H9 (cell line): ENCODE results near the gene POLN. TPM values are rescaled to one million over a fixed set of nuclear protein-coding genes. Genes with fewer than 3 reads are reported as not detected.

Experiments used
- DNase-seq: peaks from one replicate; pipeline ENCODE4 v3.0.0-alpha.2; 2017
- H2AFZ ChIP-seq: one replicate; pipeline ENCODE4 v1.6.1; 2013; ENCODE audit warnings: mild to moderate bottlenecking, low read length, control low read depth, moderate library complexity
- H2AK5ac ChIP-seq: 2 replicates; pipeline ENCODE4 v1.6.1; 2013; ENCODE audit warnings: low read length, control low read depth, mixed read lengths; ENCODE audit not compliant: insufficient read length
- H2BK120ac ChIP-seq: one replicate; pipeline ENCODE4 v1.6.1; 2013; ENCODE audit warnings: low read depth, mild to moderate bottlenecking, low read length, control low read depth, inconsistent platforms; ENCODE audit not compliant: poor library complexity, severe bottlenecking
- H2BK12ac ChIP-seq: 2 replicates; pipeline ENCODE4 v1.6.1; 2013; ENCODE audit warnings: low read length, control low read depth, mixed read lengths, low read depth; ENCODE audit not compliant: insufficient read length
- H2BK15ac ChIP-seq: 2 replicates; pipeline ENCODE4 v1.6.1; 2013; ENCODE audit warnings: low read depth, low read length, control low read depth
- H2BK20ac ChIP-seq: one replicate; pipeline ENCODE4 v1.6.1; 2013; ENCODE audit warnings: low read depth, mild to moderate bottlenecking, low read length, control low read depth, inconsistent platforms; ENCODE audit not compliant: poor library complexity, severe bottlenecking
- H2BK5ac ChIP-seq: 2 replicates; pipeline ENCODE4 v1.6.1; 2013; ENCODE audit warnings: low read length, control low read depth, mixed read lengths; ENCODE audit not compliant: insufficient read length
- H3K14ac ChIP-seq: 2 replicates; pipeline ENCODE4 v1.6.1; 2013; ENCODE audit warnings: low read length, control low read depth; ENCODE audit not compliant: insufficient read depth
- H3K18ac ChIP-seq: 2 replicates; pipeline ENCODE4 v1.6.1; 2013; ENCODE audit warnings: low read depth, mild to moderate bottlenecking, mixed read lengths, low read length, control low read depth; ENCODE audit not compliant: insufficient read length
- H3K23ac ChIP-seq: 2 replicates; pipeline ENCODE4 v1.6.1; 2013; ENCODE audit warnings: low read length, control low read depth, mixed read lengths, low read depth; ENCODE audit not compliant: insufficient read length
- H3K23me2 ChIP-seq: 2 replicates; pipeline ENCODE4 v1.6.1; 2013; ENCODE audit warnings: low read depth, mild to moderate bottlenecking, mixed read lengths, low read length, control low read depth; ENCODE audit not compliant: insufficient read length, poor library complexity, severe bottlenecking
- H3K27ac ChIP-seq: 2 replicates; pipeline ENCODE4 v1.5.1; 2013; ENCODE audit warnings: low read length, control low read depth, mixed read lengths, low read depth; ENCODE audit not compliant: insufficient read length
- H3K27me3 ChIP-seq: 2 replicates; pipeline ENCODE4 v1.6.1; 2013; ENCODE audit warnings: low read length, control low read depth, inconsistent platforms; ENCODE audit not compliant: insufficient read depth
- H3K4ac ChIP-seq: 2 replicates; pipeline ENCODE4 v1.6.1; 2013; ENCODE audit warnings: low read depth, mild to moderate bottlenecking, control low read depth, inconsistent platforms, low read length, moderate library complexity
- H3K4me1 ChIP-seq: 2 replicates; pipeline ENCODE4 v1.6.1; 2013; ENCODE audit warnings: low read length, control low read depth, inconsistent platforms; ENCODE audit not compliant: insufficient read depth
- H3K4me2 ChIP-seq: 2 replicates; pipeline ENCODE4 v1.6.1; 2013; ENCODE audit warnings: low read length, control low read depth, mixed read lengths; ENCODE audit not compliant: insufficient read length, insufficient read depth
- H3K56ac ChIP-seq: 2 replicates; pipeline ENCODE4 v1.6.1; 2013; ENCODE audit warnings: low read depth, mild to moderate bottlenecking, mixed read lengths, low read length, control low read depth; ENCODE audit not compliant: insufficient read length
- H3K79me1 ChIP-seq: 2 replicates; pipeline ENCODE4 v1.6.1; 2013; ENCODE audit warnings: low read depth, mild to moderate bottlenecking, moderate library complexity, low read length, control low read depth, inconsistent platforms; ENCODE audit not compliant: insufficient read depth, poor library complexity, severe bottlenecking
- H3K79me2 ChIP-seq: 2 replicates; pipeline ENCODE4 v1.6.1; 2013; ENCODE audit warnings: low read length, control low read depth, inconsistent platforms; ENCODE audit not compliant: insufficient read depth
- H3K9ac ChIP-seq: 2 replicates; pipeline ENCODE4 v1.6.1; 2013; ENCODE audit warnings: low read length, control low read depth, mixed read lengths; ENCODE audit not compliant: insufficient read length; ENCODE audit errors: extremely low read depth
- H3K9me3 ChIP-seq: one replicate; pipeline ENCODE4 v1.6.1; 2013; ENCODE audit warnings: low read depth, low read length, inconsistent platforms; ENCODE audit not compliant: control insufficient read depth
- H3T11ph ChIP-seq: one replicate; pipeline ENCODE4 v1.6.1; 2013; ENCODE audit warnings: mild to moderate bottlenecking, low read length, control low read depth, inconsistent platforms
- H4K20me1 ChIP-seq: one replicate; pipeline ENCODE4 v1.6.1; 2013; ENCODE audit not compliant: control insufficient read depth, insufficient read length, insufficient read depth
- H4K5ac ChIP-seq: 2 replicates; pipeline ENCODE4 v1.6.1; 2013; ENCODE audit warnings: low read depth, mild to moderate bottlenecking, mixed read lengths, low read length, control low read depth; ENCODE audit not compliant: insufficient read length
- H4K8ac ChIP-seq: replicated peaks from 2 replicates; pipeline ENCODE4 v1.6.1; 2013; ENCODE audit warnings: low read length, control low read depth, mixed read lengths, low read depth; ENCODE audit not compliant: insufficient read length
- H4K91ac ChIP-seq: 2 replicates; pipeline ENCODE4 v1.6.1; 2013; ENCODE audit warnings: low read depth, mild to moderate bottlenecking, moderate library complexity, mixed read lengths, low read length, control low read depth; ENCODE audit not compliant: insufficient read length
- H3K27ac Mint-ChIP-seq, 3 experiments: 2 replicates in 2 of 3; 3 replicates in 1 of 3; pipeline ENCODE4 v1.8.0; 2020 to 2021; ENCODE audit warnings: mixed read lengths in 3 of 3, mild to moderate bottlenecking in 1 of 3, moderate library complexity in 1 of 3
- H3K27me3 Mint-ChIP-seq: 2 replicates; pipeline ENCODE4 v1.8.0; 2021; ENCODE audit warnings: low read depth, mild to moderate bottlenecking, moderate library complexity, mixed read lengths
- H3K36me3 Mint-ChIP-seq, 3 experiments: 2 replicates in 2 of 3; 3 replicates in 1 of 3; pipeline ENCODE4 v1.8.0; 2020 to 2021; ENCODE audit warnings: low read depth in 3 of 3, mixed read lengths in 3 of 3; ENCODE audit not compliant: insufficient read depth in 1 of 3
- H3K4me1 Mint-ChIP-seq, 2 experiments: 2 replicates each; pipeline ENCODE4 v1.8.0; 2020; ENCODE audit warnings: mixed read lengths in 2 of 2
- H3K4me3 Mint-ChIP-seq, 2 experiments: 2 replicates in 1 of 2; 3 replicates in 1 of 2; pipeline ENCODE4 v1.8.0; 2020 to 2021; ENCODE audit warnings: mild to moderate bottlenecking in 2 of 2, mixed read lengths in 2 of 2, moderate library complexity in 1 of 2
- H3K9me3 Mint-ChIP-seq, 2 experiments: 2 replicates in 1 of 2; 3 replicates in 1 of 2; pipeline ENCODE4 v1.8.0; 2020; ENCODE audit warnings: mild to moderate bottlenecking in 2 of 2, mixed read lengths in 2 of 2, moderate library complexity in 1 of 2
- CTCF ChIP-seq: fragments of 200-600 bp; sonication (generic); conservative IDR thresholded peaks from 3 replicates; pipeline ENCODE4 v1.8.0; 2021; ENCODE audit warnings: antibody characterized with exemption, mild to moderate bottlenecking
- WGBS: extraction: QIAGEN DNeasy Blood & Tissue Kit; methylation state at CpG from one replicate; pipeline ENCODE4 v1.1.7; 2013; ENCODE audit warnings: missing lambda C conversion rate, low lambda C conversion rate, mixed read lengths; ENCODE audit not compliant: insufficient read length; ENCODE audit errors: extremely low coverage; 5-methylcytosine and 5-hydroxymethylcytosine counted together
- total RNA-seq: library from RNA; stranded (reverse); gene quantifications from 2 replicates; pipeline ENCODE4 v1.2.1, GENCODE V29; 2021

Gene POLN
- total RNA-seq, 1 experiment from 2014 or later: 0.74 TPM

- Histone ChIP-seq H3T11ph (no peak overlapping the region), H3K27me3 (no peaks in the 10 kb centered on the region), H3K27ac (no peak overlapping the region), H2AK5ac (no peak overlapping the region), H4K8ac (no peak overlapping the region), H3K4me1 (no peaks in the 10 kb centered on the region), H4K5ac (no peak overlapping the region), H3K56ac (no peak overlapping the region), H3K79me2 (no peaks in the 10 kb centered on the region), H4K91ac (no peak overlapping the region), H2BK12ac (no peak overlapping the region), H2BK20ac (no peak overlapping the region), H3K4ac (no peak overlapping the region), H2BK120ac (no peak overlapping the region), H3K23me2 (no peaks in the 10 kb centered on the region), H3K79me1 (no peaks in the 10 kb centered on the region), H3K18ac (no peak overlapping the region), H2AFZ (no peak overlapping the region), H3K9me3 (no peaks in the 10 kb centered on the region), H3K9ac (no peak overlapping the region), H2BK15ac (no peak overlapping the region), H3K23ac (no peak overlapping the region), H3K14ac (no peak overlapping the region; the same call in 1 of the 2 replicates), H4K20me1 (no peaks in the 10 kb centered on the region), H3K4me2 (no peak overlapping the region), H2BK5ac (no peak overlapping the region)
- no peaks in the 10 kb centered on the region for H3K9me3 Mint-ChIP-seq
- H3K27me3 Mint-ChIP-seq: peaks cover 2% of the 10 kb centered on the region; the same call in 1 of the 2 replicates
- no CpG with 5 or more reads among the region's 34 CpGs for WGBS
- TF ChIP-seq CTCF: no peak
- peaks cover 4 to 11% of the 10 kb centered on the region in 2 experiments; a peak in 3 of 4 replicates for H3K4me1 Mint-ChIP-seq
- H3K36me3 Mint-ChIP-seq: no peaks in the 10 kb centered on the region
- H3K27ac Mint-ChIP-seq: peak overlapping the region in 1 of 3 experiments; percentile 87; a peak in 1 of 7 replicates
- DNase-seq: no peak
- H3K4me3 Mint-ChIP-seq: no peak overlapping the region
Observed at GRCh38 chr4:2270341-2271165, 28.6 kb upstream of the POLN start.
